ENCODE data around the gene COL6A1.

Gene COL6A1

GRCh38 chr21:45991606-45992300 lies 10.2 kb downstream of the COL6A1 start:
- Histone ChIP-seq H2AFZ (ENCODE audit: low read depth) (no peak overlapping the region), H3K4me2 (no peak overlapping the region), H4K20me1 (ENCODE audit: insufficient read depth) (no peaks in the 10 kb centered on the region), H3K36me3 (ENCODE audit: insufficient read depth) (no peaks in the 10 kb centered on the region), H3K4me3 (IDR thresholded peaks at IDR 0.05; ENCODE audit: insufficient read depth, low read depth, low read length) (no peak overlapping the region), H3K9ac (no peak overlapping the region), H3K4me1 (ENCODE audit: low read depth, poor library complexity, severe bottlenecking) (no peaks in the 10 kb centered on the region), H3K27ac (no peak overlapping the region), H3K79me2 (ENCODE audit: insufficient read depth, low read depth) (no peaks in the 10 kb centered on the region), H3K27me3 (ENCODE audit: insufficient read depth, low read depth) (peaks cover 74% of the 10 kb centered on the region)
- no peak for TF ChIP-seq CTCF (conservative IDR thresholded peaks at IDR 0.05; ENCODE audit: low read depth, low read length)

- no peaks in the 10 kb centered on the region for H3K79me2 ChIP-seq (ENCODE audit: insufficient read depth, low read depth)
- no peak overlapping the region for H3K4me3 ChIP-seq (IDR thresholded peaks at IDR 0.05; ENCODE audit: insufficient read depth, low read depth, low read length)
- H3K4me1 ChIP-seq (ENCODE audit: low read depth, poor library complexity, severe bottlenecking), result no peaks in the 10 kb centered on the region
- no peaks in the 10 kb centered on the region for H4K20me1 ChIP-seq (ENCODE audit: insufficient read depth)
- H3K36me3 ChIP-seq (ENCODE audit: insufficient read depth), result no peaks in the 10 kb centered on the region
- H3K27ac ChIP-seq, result no peak overlapping the region
- H3K4me2 ChIP-seq, result no peak overlapping the region
- peaks cover 70% of the 10 kb centered on the region for H3K27me3 ChIP-seq (ENCODE audit: insufficient read depth, low read depth)
- TF ChIP-seq CTCF (conservative IDR thresholded peaks at IDR 0.05; ENCODE audit: low read depth, low read length), result no peak
- no peak overlapping the region for H3K9ac ChIP-seq
- H2AFZ ChIP-seq (ENCODE audit: low read depth), result no peak overlapping the region
Measured at GRCh38 chr21:45992301-45993209, 11.0 kb downstream of the COL6A1 start.

- H3K9ac ChIP-seq, result no peak overlapping the region
- no peak overlapping the region for H3K4me2 ChIP-seq
- no peaks in the 10 kb centered on the region for H3K36me3 ChIP-seq (ENCODE audit: insufficient read depth)
- no peaks in the 10 kb centered on the region for H3K4me1 ChIP-seq (ENCODE audit: low read depth, poor library complexity, severe bottlenecking)
- H3K27me3 ChIP-seq (ENCODE audit: insufficient read depth, low read depth), result peaks cover 74% of the 10 kb centered on the region
- no peak overlapping the region for H2AFZ ChIP-seq (ENCODE audit: low read depth)
- H3K27ac ChIP-seq, result no peak overlapping the region
- H3K79me2 ChIP-seq (ENCODE audit: insufficient read depth, low read depth), result no peaks in the 10 kb centered on the region
- TF ChIP-seq CTCF (conservative IDR thresholded peaks at IDR 0.05; ENCODE audit: low read depth, low read length), result no peak
- H4K20me1 ChIP-seq (ENCODE audit: insufficient read depth), result no peaks in the 10 kb centered on the region
- H3K4me3 ChIP-seq (IDR thresholded peaks at IDR 0.05; ENCODE audit: insufficient read depth, low read depth, low read length), result no peak overlapping the region
Measured at GRCh38 chr21:45993210-45994085, 11.9 kb downstream of the COL6A1 start.

GRCh38 chr21:45994086-45994661 lies 12.6 kb downstream of the COL6A1 start:
- no peaks in the 10 kb centered on the region for H3K36me3 ChIP-seq (ENCODE audit: insufficient read depth)
- H3K9ac ChIP-seq, result no peak overlapping the region
- no peaks in the 10 kb centered on the region for H3K4me1 ChIP-seq (ENCODE audit: low read depth, poor library complexity, severe bottlenecking)
- no peaks in the 10 kb centered on the region for H3K79me2 ChIP-seq (ENCODE audit: insufficient read depth, low read depth)
- no peak overlapping the region for H2AFZ ChIP-seq (ENCODE audit: low read depth)
- H3K4me3 ChIP-seq (IDR thresholded peaks at IDR 0.05; ENCODE audit: insufficient read depth, low read depth, low read length), result no peak overlapping the region
- no peak for TF ChIP-seq CTCF (conservative IDR thresholded peaks at IDR 0.05; ENCODE audit: low read depth, low read length)
- H3K27ac ChIP-seq, result no peak overlapping the region
- no peak overlapping the region for H3K4me2 ChIP-seq
- H4K20me1 ChIP-seq (ENCODE audit: insufficient read depth), result no peaks in the 10 kb centered on the region
- peaks cover 74% of the 10 kb centered on the region for H3K27me3 ChIP-seq (ENCODE audit: insufficient read depth, low read depth)

All from KMS-11 (cell line).